IMR-90 (cell line): ENCODE measurements around the gene UCP1. TPM values are rescaled to one million over a fixed set of nuclear protein-coding genes. Genes with fewer than 3 reads are reported as not detected.

Experiments used
- ATAC-seq: fragments of 200-7000 bp; cut with Tn5 transposase; 2 replicates; pipeline ENCODE4 v1.9.1; 2020; ENCODE audit warnings: low read depth, mild to moderate bottlenecking, moderate library complexity
- BruUV-seq: library from RNA; stranded (reverse); fragments of 400-500 nt; replicated peaks from 2 replicates; lab custom pipeline; 2021; lab: Mats Ljungman, UMichigan
- CTCF ChIA-PET: fragments of 300-600 bp; formaldehyde crosslinking; extraction: SDS; loops from one replicate; lab custom pipeline; 2021; ENCODE audit warnings: antibody characterized with exemption; lab: Yijun Ruan, JAX
- POLR2A ChIA-PET: fragments of 300-600 bp; sonication (Branson Sonifier 250); formaldehyde crosslinking; loops from one replicate; lab custom pipeline; 2022; ENCODE audit warnings: antibody characterized with exemption; ENCODE audit not compliant: unreplicated experiment; lab: Charles Lee
- DNase-seq: peaks from one replicate; pipeline ENCODE4 v3.0.0; 2013
- H2AFZ ChIP-seq: replicated peaks from 2 replicates; pipeline ENCODE3; 2013; ENCODE audit warnings: low read length, mild to moderate bottlenecking; ENCODE audit not compliant: poor library complexity
- H2AK5ac ChIP-seq: 2 replicates; pipeline ENCODE4 v1.6.1; 2013; ENCODE audit warnings: low read depth, low read length, inconsistent platforms
- H2AK9ac ChIP-seq: replicated peaks from 2 replicates; pipeline ENCODE3; 2013; ENCODE audit warnings: mild to moderate bottlenecking, low read depth, low read length, moderate library complexity; ENCODE audit not compliant: poor library complexity
- H2BK120ac ChIP-seq: 2 replicates; pipeline ENCODE4 v1.6.1; 2013; ENCODE audit warnings: low read depth, low read length, inconsistent platforms
- H2BK15ac ChIP-seq: 3 replicates; pipeline ENCODE4 v1.6.1; 2013; ENCODE audit warnings: low read depth, low read length, inconsistent platforms
- H2BK20ac ChIP-seq: 2 replicates; pipeline ENCODE4 v1.6.1; 2013; ENCODE audit warnings: low read depth, mild to moderate bottlenecking, inconsistent platforms, low read length, moderate library complexity
- H2BK5ac ChIP-seq: 2 replicates; pipeline ENCODE4 v1.6.1; 2013; ENCODE audit warnings: mild to moderate bottlenecking, low read depth, low read length, inconsistent platforms; ENCODE audit not compliant: poor library complexity, severe bottlenecking
- H3K14ac ChIP-seq: replicated peaks from 2 replicates; pipeline ENCODE4 v1.6.1; 2013; ENCODE audit warnings: low read depth, low read length, inconsistent platforms
- H3K18ac ChIP-seq: 2 replicates; pipeline ENCODE4 v1.6.1; 2013; ENCODE audit warnings: low read depth, low read length, control low read depth
- H3K23ac ChIP-seq: 2 replicates; pipeline ENCODE4 v1.6.1; 2013; ENCODE audit warnings: low read depth, low read length, inconsistent platforms
- H3K27ac ChIP-seq: 2 replicates; pipeline ENCODE4 v1.5.1; 2013; ENCODE audit warnings: mild to moderate bottlenecking, control low read depth, low read length; ENCODE audit not compliant: insufficient read depth
- H3K27me3 ChIP-seq: 2 replicates; pipeline ENCODE4 v1.6.1; 2013; ENCODE audit warnings: low read length; ENCODE audit not compliant: control insufficient read depth, insufficient read depth
- H3K36me3 ChIP-seq: 2 replicates; pipeline ENCODE4 v1.6.1; 2013; ENCODE audit warnings: low read length, mixed read lengths; ENCODE audit not compliant: control insufficient read depth, insufficient read depth
- H3K4ac ChIP-seq: 2 replicates; pipeline ENCODE4 v1.6.1; 2013; ENCODE audit warnings: low read depth, low read length, inconsistent platforms
- H3K4me1 ChIP-seq: 2 replicates; pipeline ENCODE4 v1.6.1; 2013; ENCODE audit warnings: low read length, mixed read lengths; ENCODE audit not compliant: control insufficient read depth, insufficient read depth
- H3K4me2 ChIP-seq: 2 replicates; pipeline ENCODE4 v1.6.1; 2013; ENCODE audit warnings: low read depth, mild to moderate bottlenecking, control low read depth, low read length, moderate library complexity
- H3K4me3 ChIP-seq: 2 replicates; pipeline ENCODE4 v1.5.1; 2013; ENCODE audit warnings: low read depth, mild to moderate bottlenecking, control low read depth, low read length, moderate library complexity; ENCODE audit not compliant: insufficient read depth
- H3K56ac ChIP-seq: 2 replicates; pipeline ENCODE4 v1.6.1; 2013; ENCODE audit warnings: low read length, inconsistent platforms; ENCODE audit not compliant: insufficient read depth; ENCODE audit errors: extremely low read depth
- H3K79me1 ChIP-seq, 2 experiments: 2 replicates each; pipeline ENCODE4 v1.6.1; 2013; ENCODE audit warnings: low read length in 2 of 2, inconsistent platforms in 1 of 2, low read depth in 1 of 2
- H3K9ac ChIP-seq: 2 replicates; pipeline ENCODE4 v1.6.1; 2013; ENCODE audit warnings: low read depth, low read length, control low read depth
- H3K9me1 ChIP-seq: 2 replicates; pipeline ENCODE4 v1.6.1; 2013; ENCODE audit warnings: low read length, inconsistent platforms; ENCODE audit not compliant: insufficient read depth
- H3K9me3 ChIP-seq: 2 replicates; pipeline ENCODE4 v1.6.1; 2013; ENCODE audit warnings: low read length; ENCODE audit not compliant: control insufficient read depth, insufficient read depth
- H4K20me1 ChIP-seq: 2 replicates; pipeline ENCODE4 v1.6.1; 2013; ENCODE audit warnings: low read length, inconsistent platforms; ENCODE audit not compliant: insufficient read depth
- H4K5ac ChIP-seq: 2 replicates; pipeline ENCODE4 v1.6.1; 2013; ENCODE audit warnings: mild to moderate bottlenecking, low read depth, low read length, control low read depth
- H4K8ac ChIP-seq, 2 experiments: 2 replicates each; pipeline ENCODE4 v1.6.1; 2013; ENCODE audit warnings: low read depth in 2 of 2, low read length in 2 of 2, control low read depth in 1 of 2, inconsistent platforms in 1 of 2
- H4K91ac ChIP-seq: 2 replicates; pipeline ENCODE4 v1.6.1; 2013; ENCODE audit warnings: low read depth, low read length, inconsistent platforms; ENCODE audit not compliant: insufficient read depth
- BHLHE40 ChIP-seq: fragments of 150-350 bp; IDR thresholded peaks from 2 replicates; pipeline ENCODE4 v1.6.1; 2016; ENCODE audit warnings: mild to moderate bottlenecking, low read depth, low read length
- CEBPB ChIP-seq: IDR thresholded peaks from 2 replicates; pipeline ENCODE4 v1.6.1; 2012; ENCODE audit warnings: low read depth, low read length, improper control_type of control experiment
- FOS ChIP-seq: fragments of 150-350 bp; IDR thresholded peaks from 2 replicates; pipeline ENCODE4 v1.6.1; 2016; ENCODE audit warnings: low read depth, low read length
- RAD21 ChIP-seq: IDR thresholded peaks from 2 replicates; pipeline ENCODE4 v1.6.1; 2012; ENCODE audit warnings: low read length, improper control_type of control experiment
- RFX5 ChIP-seq: IDR thresholded peaks from 2 replicates; pipeline ENCODE4 v1.8.0; 2012; ENCODE audit warnings: low read depth, mild to moderate bottlenecking, low read length, moderate library complexity
- SMC3 ChIP-seq: fragments of 150-350 bp; IDR thresholded peaks from 2 replicates; pipeline ENCODE4 v1.6.1; 2016; ENCODE audit warnings: low read depth, mild to moderate bottlenecking, antibody characterized with exemption, low read length, moderate library complexity
- WGBS, 2 experiments: methylation state at CpG; one replicate each; pipeline versions ENCODE4 v1.1.5 to v1.1.7; 2013; ENCODE audit warnings: missing lambda C conversion rate in 2 of 2; ENCODE audit not compliant: insufficient read length in 1 of 2; ENCODE audit errors: extremely low coverage in 2 of 2; 5-methylcytosine and 5-hydroxymethylcytosine counted together
- dilution Hi-C: fragments of 300-500 bp; cut with HindIII; formaldehyde crosslinking; loops from one replicate; pipeline ENCODE4 v1.14.3; 2018; ENCODE audit warnings: low sequenced_read_pairs; ENCODE audit not compliant: unreplicated experiment
- in situ Hi-C: fragments of 300-500 bp; cut with MboI; formaldehyde crosslinking; loops from 3 replicates; pipeline ENCODE4 v1.14.3; 2019; ENCODE audit warnings: low sequenced_read_pairs, inconsistent platforms, mixed read lengths
- intact Hi-C: fragments of 100-400 bp; cut with micrococcal nuclease; formaldehyde crosslinking; loops from 2 replicates; pipeline ENCODE4 v1.10.0; 2022
- polyA plus RNA-seq, 3 experiments: library from polyadenylated mRNA; depleted of rRNA; stranded (reverse); fragments of >200 nt; gene quantifications; 2 replicates each; pipeline ENCODE4 v1.2.3, GENCODE V29; 2012; ENCODE audit warnings: low replicate concordance in 1 of 3
- total RNA-seq: library from RNA; depleted of rRNA; stranded (reverse); fragments of >200 nt; gene quantifications from 2 replicates; pipeline ENCODE4 v1.2.3, GENCODE V29; 2012
- TF ChIP-seq, protein P1 (sequence below): fragments of 150-350 bp; IDR thresholded peaks from 2 replicates; pipeline ENCODE4 v1.6.1; 2017; ENCODE audit warnings: mild to moderate bottlenecking, antibody characterized with exemption, low read length, low read depth

Gene UCP1
- total and polyA plus RNA-seq, 2 of the 4 experiments (the other 2 are of a cell fraction), result not detected

DNA sequence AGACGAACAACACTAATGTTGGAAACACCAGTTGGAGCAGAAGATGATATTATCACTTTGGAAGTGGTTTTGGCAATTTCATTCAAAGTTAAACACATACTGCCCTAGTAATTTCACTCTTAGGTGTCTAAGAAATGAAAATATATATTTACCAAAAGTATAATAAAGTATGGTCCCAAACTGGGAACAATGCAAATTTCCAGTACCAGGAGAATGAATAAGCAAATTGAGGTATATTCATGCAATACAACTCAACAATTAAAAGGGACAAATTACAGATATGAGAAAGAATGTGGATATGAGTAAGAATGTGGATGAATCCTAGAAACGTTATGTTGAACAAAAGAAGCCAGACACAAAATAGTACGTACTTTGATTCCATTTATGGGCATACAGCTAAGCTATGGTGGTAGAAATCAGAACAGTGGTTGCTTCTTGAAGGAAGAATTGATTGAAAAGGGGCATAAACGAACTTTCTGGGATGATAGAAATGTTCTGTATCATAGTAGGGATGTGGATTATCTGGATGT is 34.7 kb downstream of the UCP1 start:
- Histone ChIP-seq H3K4me1 (no peaks in the 10 kb centered on the region), H3K56ac (no peak overlapping the region), H3K9me1 (no peaks in the 10 kb centered on the region), H3K9me3 (no peaks in the 10 kb centered on the region), H3K4me3 (no peak overlapping the region), H3K27me3 (no peaks in the 10 kb centered on the region), H4K8ac (no peak overlapping the region), H3K36me3 (peaks cover 3% of the 10 kb centered on the region), H2BK5ac (peak overlapping the region; percentile 77), H2BK15ac (no peak overlapping the region), H2AK9ac (no peak overlapping the region), H3K4ac (no peak overlapping the region), H3K18ac (no peak overlapping the region; the same call in 1 of the 2 replicates), H3K4me2 (no peak overlapping the region; the same call in 1 of the 2 replicates), H3K9ac (no peak overlapping the region), H4K20me1 (no peaks in the 10 kb centered on the region), H2BK120ac (no peak overlapping the region), H2BK20ac (no peak overlapping the region), H3K79me1 (peaks cover 1 to 2% of the 10 kb centered on the region in 2 experiments; a peak in 1 of 4 replicates), H4K5ac (peak overlapping the region; percentile 48; the same call in 1 of the 2 replicates), H3K27ac (no peak overlapping the region), H3K14ac (0 out of 2 replicates have a peak overlapping the region, but pooled peaks have one; percentile 30), H2AK5ac (no peak overlapping the region), H4K91ac (no peak overlapping the region), H2AFZ (no peak overlapping the region), H3K23ac (no peak overlapping the region)
- POLR2A ChIA-PET, result no interaction called here
- in situ Hi-C loops, result no loop called here
- intact Hi-C loops, result no loop called here
- DNase-seq, result peak; percentile 67
- CTCF ChIA-PET, result no interaction called here
- ATAC-seq, result peak; percentile 48
- dilution Hi-C loops, result no loop called here
- no CpG with 5 or more reads among the region's 4 CpGs for WGBS, 2 experiments
- BruUV-seq, result no TSS peak
- TF ChIP-seq BHLHE40, result no peak
- TF ChIP-seq FOS, result no peak
- no peak for TF ChIP-seq CEBPB
- no peak for TF ChIP-seq RFX5
- no peak for TF ChIP-seq SMC3
- TF ChIP-seq RAD21, result no peak
- TF ChIP-seq, protein P1, sequence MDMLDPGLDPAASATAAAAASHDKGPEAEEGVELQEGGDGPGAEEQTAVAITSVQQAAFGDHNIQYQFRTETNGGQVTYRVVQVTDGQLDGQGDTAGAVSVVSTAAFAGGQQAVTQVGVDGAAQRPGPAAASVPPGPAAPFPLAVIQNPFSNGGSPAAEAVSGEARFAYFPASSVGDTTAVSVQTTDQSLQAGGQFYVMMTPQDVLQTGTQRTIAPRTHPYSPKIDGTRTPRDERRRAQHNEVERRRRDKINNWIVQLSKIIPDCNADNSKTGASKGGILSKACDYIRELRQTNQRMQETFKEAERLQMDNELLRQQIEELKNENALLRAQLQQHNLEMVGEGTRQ, result no peak
